CD4-positive, alpha-beta T cell treated with Interleukin-15 for 4 hours (primary cell): ENCODE results near the gene CGB2.
"Not testable (repeated sequence)": the region's sequence is repeated elsewhere in the genome, so short reads cannot be mapped to it uniquely, and the experiment has no call there.

Experiments
- DNase-seq: peaks from one replicate; pipeline ENCODE4 v3.0.0-alpha.2; 2020; ENCODE audit warnings: low spot score

CGB2 gene

DNA sequence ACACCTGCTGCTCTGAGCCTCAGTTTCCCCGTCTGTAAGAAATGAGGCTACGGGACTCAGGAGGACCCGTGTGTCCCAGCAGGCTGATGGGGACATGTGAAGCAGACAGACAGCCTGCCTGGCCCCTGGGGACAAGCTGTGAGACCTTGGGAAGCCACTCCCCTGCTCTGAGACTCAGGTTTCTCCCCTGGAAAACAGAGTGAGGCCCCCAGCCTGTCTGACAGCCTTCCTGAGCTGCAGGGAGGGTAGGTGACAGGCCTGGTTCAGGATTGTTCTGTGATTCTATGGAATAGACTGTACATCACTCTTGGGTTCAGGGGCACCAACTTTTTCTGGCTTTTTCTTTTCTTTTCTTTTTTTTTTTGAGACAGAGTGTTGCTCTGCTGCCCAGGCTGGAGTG lies 35.9 kb downstream of the CGB2 start:
- no peak for DNase-seq

DNA sequence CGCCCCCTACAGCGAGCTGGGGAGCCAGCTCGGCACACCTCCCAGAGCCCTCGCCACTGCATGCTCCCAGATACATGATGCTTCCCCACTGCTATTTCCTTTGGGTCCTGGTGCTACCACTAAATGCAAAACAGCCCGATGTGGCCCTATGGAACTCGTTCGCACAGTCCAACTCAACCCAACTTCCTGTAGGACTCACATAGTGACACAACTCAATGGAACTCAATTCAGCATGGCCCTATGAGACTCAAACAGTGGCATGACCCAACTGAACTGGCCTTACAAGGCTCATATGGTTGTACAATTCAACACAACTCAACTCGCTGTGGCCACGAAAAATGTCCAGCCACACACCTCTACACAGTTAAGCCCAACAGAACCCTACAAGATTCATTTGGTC lies 37.3 kb downstream of the CGB2 start:
- no peak for DNase-seq

DNA sequence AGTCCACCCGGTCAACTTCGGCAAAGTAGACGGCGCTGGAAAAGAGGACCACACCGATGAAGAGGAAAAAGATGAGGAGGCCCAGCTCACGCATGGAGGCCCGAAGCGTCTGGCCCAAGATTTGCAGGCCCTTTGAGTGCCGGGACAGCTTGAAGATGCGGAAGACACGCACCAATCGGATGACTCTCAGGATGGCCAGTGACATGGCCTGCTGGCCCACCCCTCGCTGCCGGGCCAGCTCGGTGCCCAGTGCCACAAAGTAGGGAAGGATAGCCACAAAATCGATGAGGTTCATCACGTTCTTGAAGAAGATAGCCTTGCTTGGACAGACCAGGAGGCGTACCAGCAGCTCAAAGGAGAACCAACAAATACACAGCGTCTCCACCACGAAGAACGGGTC lies 38.7 kb downstream of the CGB2 start:
- DNase-seq: no peak

DNA sequence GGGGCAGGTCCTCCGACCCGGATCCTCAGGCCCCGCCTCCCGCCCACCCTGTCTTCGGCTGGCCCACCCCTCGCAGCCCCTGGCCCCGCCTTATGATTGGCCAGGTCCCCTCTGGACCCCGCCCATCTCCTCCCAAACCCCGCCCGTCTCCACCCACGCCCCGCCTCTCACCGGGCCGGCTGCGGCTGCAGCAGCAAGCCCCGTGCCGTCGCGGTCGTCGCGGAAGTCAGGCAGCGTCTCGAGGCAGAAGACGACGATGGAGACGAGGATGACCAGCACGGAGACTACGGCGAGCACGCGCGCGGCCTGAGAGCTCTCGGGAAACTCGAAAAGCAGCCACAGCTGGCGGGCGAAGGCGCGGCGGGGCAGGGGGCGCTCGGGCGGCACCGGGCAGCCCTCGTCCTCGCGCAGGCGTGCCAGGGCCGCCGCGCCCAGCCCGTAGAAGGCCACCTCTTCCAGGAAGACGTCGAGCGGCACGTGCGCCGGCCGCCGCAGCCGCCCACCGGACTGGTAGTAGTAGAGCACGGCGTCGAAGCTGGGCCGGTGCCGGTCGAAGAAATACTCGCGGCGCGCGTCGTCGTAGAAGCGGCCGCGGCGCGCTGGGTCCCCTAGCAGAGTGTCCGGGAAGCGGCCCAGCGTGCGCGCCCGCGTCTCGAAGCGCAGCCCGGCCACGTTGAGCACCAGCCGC lies 40.3 kb downstream of the CGB2 start:
- DNase-seq: no peak

DNA sequence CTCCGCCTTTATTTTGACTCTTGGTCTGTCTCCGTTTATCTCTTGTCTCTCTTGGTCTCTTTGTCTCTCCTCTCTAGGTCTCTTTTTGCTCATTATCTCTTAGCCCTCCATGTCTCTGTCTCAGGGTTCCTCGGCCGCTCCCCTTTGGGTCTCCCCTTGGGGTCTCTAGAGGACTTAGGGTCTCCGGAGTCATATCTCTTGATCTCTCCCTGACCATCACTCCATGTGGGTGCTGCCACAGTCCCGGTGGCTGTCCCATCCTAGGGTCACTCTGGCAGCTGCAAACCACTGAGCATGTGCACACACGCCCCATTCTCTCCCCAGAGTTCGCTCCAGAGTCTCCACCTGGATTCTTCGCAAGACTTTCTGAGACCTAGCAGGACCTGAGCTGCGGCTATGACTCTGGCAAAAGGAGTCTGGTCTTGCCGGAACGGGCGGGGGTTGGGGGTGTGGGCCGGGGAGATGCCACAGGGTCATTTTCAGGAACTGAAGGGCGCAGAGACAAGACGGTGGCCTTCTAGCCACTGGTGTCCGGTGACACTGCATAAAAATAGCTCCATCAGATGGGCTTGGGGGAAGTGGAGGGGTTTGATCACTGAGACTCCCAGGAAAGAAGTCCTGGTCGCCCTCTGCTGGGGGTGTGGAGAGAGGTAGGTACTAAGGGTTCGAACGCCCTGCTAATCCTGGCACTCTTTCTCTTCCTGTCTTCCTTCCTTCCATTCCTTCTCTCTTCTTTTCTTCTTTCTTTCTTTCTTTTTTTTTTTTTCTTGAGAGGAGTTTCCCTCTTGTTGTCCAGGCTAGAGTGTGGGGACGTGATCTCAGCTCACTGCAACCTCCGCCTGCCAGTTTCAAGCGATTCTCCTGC lies 42.1 kb downstream of the CGB2 start:
- no peak for DNase-seq

DNA sequence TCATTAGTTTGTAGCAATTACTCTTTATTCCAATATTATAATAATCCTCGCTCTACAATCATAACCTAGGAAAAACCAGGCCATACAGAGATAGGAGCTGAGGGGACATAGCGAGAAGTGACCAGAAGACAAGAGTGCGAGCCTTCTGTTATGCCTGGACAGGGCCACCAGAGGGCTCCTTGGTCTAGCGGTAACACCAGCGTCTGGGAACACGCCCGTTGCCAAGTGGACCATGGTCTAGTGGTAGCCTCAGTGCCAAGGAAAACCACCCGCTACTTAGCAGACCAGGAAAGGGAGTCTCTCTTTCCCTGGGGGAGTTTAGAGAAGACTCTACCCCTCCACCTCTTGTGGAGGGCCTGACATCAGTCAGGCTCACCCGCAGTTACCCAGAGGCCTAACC lies 43.2 kb downstream of the CGB2 start:
- DNase-seq: not testable (repeated sequence)

DNA sequence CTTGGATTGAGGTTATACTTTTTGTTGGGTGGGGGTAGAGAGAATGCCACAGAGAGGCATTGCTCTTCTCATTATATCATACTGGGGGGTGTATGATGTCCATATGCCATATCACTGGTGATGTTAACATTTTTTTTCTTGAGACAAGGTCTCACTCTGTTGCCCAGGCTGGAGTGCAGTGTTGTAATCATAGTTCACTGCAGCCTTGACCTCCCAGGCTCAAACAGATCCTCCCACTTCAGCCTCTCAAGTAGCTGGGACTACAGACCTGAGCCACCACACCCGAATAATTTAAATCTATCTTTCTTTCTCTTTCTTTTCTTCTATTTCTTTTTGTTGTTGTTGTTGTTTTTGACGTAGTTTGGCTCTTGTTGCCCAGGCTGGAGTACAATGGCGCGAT lies 48.7 kb downstream of the CGB2 start:
- no peak for DNase-seq

DNA sequence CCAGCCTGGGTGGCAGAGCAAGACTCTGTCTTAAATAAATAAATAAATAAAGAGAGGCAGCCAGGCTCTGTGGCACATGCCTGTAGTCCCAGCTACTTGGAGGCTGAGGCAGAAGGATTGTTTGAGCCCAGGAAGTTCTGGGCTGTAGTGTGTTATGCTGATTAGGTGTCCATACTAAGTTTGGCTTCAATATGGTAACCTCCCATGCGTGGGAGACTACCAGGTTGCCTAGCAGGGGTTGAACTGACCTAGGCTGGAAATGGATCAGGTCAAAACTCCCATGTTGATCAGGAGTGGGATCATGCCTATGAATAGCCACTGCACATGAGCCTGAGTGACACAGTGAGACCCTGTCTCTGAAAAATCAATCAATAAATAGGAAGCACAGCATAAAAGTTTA lies 49.6 kb downstream of the CGB2 start:
- DNase-seq: no peak
